Activated CD8-positive, alpha-beta memory T cell treated with anti-CD3 and anti-CD28 coated beads for 48 hours (primary cell): Measurements from ENCODE around the gene TMEM121.
"Not testable (repeated sequence)": the region's sequence is repeated elsewhere in the genome, so short reads cannot be mapped to it uniquely, and the experiment has no call there.

ENCODE experiments used
- DNase-seq, 3 experiments: peaks; one replicate each; pipeline ENCODE4 v3.0.0-alpha.2; 2020; ENCODE audit warnings: low read depth in 2 of 3, low spot score in 2 of 3

TMEM121 gene

GRCh38 chr14:105567164-105568103 is 41.1 kb downstream of the TMEM121 start:
- not testable (repeated sequence) for DNase-seq

- DNase-seq: not testable (repeated sequence)
Observed at GRCh38 chr14:105568140-105568843, 41.9 kb downstream of the TMEM121 start.

DNA sequence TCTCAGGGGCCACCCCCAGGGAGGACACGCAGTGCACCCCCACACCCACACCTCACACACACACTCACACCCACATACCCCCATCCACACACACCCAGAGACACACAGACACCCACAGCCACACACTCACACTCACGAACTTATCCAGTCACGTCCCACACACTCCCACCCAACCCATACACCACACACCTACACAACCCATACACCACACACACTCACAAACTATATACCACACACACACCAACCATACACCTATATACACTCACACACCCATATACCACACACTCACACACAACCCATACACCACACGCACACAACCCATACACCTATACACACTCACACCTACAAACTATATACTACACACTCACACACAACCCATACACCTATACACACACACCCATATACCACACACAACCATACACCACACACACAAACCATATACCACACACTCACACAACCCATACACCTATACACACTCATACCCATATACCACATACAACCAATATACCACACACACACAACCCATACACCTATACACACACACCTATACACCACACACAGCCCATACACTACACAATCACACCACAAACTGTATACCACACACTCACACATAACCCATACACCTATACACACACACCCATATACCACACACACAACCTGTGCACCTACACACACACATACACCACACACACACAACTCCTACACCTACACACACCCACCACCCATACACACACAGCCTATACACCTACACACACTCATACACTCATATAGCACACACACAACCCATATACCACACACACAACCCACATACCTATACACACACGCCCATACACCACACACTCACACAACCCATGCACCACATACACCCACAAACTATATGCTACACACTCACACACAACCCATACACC is 42.7 kb downstream of the TMEM121 start:
- no peak for DNase-seq

DNA sequence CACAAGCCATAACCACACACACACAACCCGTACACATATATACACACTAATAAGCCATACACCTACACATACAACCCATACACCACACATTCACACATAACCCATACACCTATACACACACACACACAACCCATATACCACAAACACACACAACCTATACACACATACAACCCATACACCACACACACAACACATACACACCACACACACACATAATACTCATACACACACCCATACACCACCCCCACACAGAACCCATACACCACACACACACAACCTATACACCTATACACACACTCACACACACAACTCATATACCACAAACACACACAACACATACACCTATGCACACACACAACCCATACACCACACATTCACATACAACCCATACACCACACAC is 44.1 kb downstream of the TMEM121 start:
- no peak for DNase-seq

- DNase-seq: not testable (repeated sequence)
Observed at GRCh38 chr14:105571181-105571951, 45.0 kb downstream of the TMEM121 start.

DNA sequence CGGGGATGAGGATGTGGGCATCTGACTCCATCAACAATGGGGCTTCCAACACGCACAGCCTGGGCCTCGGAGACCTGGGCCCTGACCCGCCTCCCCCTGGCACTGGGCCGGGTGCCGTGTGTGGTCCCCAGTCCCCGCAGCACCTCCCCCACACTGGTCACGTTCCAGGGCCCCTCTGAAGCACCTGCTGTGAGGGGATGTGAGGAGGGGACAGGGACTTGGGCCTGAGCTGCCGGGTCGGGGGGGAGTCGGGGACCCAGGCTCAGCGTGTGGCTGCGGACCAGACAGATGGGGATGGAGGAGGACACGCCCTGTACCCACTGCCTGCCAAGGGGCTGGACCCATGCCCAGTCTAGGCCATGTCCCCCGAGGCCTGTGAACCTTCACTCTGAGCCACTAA is 45.7 kb downstream of the TMEM121 start:
- not testable (repeated sequence) for DNase-seq

- not testable (repeated sequence) for DNase-seq
Observed at GRCh38 chr14:105573841-105574240, 47.5 kb downstream of the TMEM121 start.

DNA sequence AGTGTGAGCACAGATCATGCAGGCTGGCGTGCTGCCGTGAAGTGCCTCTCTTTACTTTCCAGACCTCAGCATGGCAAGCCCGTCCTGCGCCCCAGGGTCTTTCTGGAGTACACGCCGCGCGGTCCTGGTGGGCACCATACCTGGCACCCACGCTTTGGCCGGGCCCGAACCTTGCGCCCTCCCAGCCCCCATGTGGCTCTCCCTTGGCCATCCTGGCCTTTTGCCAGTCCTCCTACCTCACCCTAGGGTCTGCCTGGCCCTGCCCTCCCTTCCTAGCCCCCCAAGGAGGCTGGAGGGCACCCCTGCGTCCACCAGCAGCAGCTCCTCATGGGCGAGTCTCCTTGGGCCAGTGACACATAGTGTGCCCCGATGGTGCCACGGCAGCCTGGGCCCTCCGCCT is 48.0 kb downstream of the TMEM121 start:
- DNase-seq: not testable (repeated sequence)

DNA sequence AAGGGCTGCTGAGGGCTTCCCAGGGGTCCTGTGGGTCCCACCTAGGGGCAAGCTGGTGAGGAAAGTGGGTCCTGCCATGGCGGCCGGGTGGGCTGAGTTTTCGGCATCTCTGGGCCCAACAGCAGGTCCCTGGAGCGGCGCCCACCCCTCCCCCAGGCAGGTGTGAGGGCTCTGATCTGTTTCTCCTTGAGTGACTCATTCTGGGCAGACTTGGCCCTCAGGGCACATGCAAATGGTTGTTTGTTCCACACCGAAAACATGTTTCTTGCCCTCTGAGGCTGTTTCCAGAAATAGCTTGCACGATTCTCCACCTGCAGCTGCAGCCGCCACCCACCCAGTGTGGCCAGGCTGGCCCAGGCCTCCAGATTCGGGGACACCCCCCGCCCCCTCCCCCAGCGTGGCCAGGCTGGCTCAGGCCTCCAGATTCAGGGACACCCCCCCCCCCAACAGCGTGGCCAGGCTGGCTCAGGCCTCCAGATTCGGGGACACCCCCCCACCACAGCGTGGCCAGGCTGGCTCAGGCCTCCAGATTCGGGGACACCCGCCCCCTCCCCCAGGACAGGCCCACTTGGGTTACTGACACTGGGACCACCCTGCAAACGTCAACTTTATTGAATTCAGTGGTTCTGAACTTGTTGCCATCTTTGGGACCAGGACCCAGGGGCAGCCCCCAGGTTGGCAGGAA is 48.8 kb downstream of the TMEM121 start:
- DNase-seq: not testable (repeated sequence)

- DNase-seq: no peak
Observed at GRCh38 chr14:105576525-105577088, 50.2 kb downstream of the TMEM121 start.

DNA sequence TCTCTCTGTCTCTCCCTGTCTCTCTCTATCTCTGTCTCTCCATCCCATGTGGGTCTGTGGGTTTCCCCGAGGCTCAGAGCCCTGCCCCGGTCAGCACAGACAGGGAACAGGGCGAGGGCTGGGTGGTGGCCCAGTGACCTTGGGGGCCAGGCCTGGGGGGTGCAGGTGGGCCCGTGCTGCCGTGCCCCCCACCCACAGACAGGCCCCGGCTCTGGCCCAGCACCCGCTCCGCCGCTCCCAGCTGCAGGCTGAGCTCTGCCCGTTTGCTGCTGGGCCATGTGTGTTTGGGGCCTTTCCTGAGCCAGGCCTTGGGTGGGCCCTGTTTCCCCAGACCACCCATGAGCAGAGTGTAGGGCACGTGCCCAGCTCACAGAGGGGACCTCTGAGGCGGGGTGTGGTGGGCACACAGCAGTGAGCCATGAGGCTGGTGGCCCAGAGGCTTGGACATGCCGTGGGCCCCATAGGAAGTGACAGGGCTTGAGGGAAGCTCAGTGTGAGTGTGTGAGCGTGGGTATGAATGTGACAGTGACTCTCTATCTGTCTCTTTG is 51.0 kb downstream of the TMEM121 start:
- DNase-seq: no peak

DNA sequence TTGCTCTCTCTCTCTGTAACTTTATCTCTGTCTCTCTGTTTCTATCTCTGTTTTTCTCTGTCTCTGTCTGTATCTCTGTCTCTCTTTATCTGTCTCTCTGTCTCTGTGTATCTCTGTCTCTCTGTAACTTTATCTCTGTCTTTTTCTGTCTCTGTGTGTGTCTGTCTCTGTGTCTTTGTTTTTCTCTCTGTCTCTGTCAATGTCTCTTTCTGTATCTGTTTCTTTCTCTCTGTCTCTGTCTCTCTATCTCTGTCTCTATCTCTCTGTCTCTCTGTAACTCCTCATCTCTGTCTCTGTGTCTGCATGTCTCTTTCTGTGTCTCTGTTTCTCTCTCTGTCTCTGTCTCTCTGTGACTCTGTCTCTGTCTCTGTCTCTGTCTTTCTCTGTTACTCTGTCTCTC is 51.7 kb downstream of the TMEM121 start:
- no peak for DNase-seq

DNA sequence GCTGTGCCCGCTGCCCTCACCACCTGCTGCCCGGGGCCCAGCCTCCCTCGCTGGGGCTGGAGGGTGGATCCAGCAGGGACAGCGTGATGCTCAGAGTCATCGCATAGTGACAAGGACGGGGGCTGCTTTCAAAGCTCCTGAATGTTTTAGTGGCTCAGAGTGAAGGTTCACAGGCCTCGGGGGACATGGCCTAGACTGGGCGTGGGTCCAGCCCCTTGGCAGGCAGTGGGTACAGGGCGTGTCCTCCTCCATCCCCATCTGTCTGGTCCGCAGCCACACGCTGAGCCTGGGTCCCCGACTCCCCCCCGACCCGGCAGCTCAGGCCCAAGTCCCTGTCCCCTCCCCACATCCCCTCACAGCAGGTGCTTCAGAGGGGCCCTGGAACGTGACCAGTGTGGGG is 52.8 kb downstream of the TMEM121 start:
- DNase-seq: not testable (repeated sequence)
